GM12874 (cell line): Measurements from ENCODE around the gene AKT3.

Experiments used
- CTCF ChIP-seq: IDR thresholded peaks from 2 replicates; pipeline ENCODE4 v1.5.1; 2011; ENCODE audit warnings: low read depth, mild to moderate bottlenecking, control low read depth, low read length, moderate library complexity; ENCODE audit not compliant: insufficient read depth

AKT3 gene

GRCh38 chr1:243792891-243793290 lies 57.2 kb downstream of the AKT3 start:
- TF ChIP-seq CTCF, result no peak

- TF ChIP-seq CTCF, result no peak
Observed at GRCh38 chr1:243792401-243792800, 57.6 kb downstream of the AKT3 start.

GRCh38 chr1:243791586-243792267 lies 58.3 kb downstream of the AKT3 start:
- no peak for TF ChIP-seq CTCF

- no peak for TF ChIP-seq CTCF
Observed at GRCh38 chr1:243790404-243790803, 59.6 kb downstream of the AKT3 start.

- TF ChIP-seq CTCF, result no peak
Observed at GRCh38 chr1:243786531-243786930, 63.5 kb downstream of the AKT3 start.

- no peak for TF ChIP-seq CTCF
Observed at GRCh38 chr1:243784506-243784905, 65.5 kb downstream of the AKT3 start.

GRCh38 chr1:243783714-243784113 lies 66.3 kb downstream of the AKT3 start:
- TF ChIP-seq CTCF, result no peak
